SK-N-SH (cell line): ENCODE results near the gene ADAMTS15.

ENCODE experiments used
- EP300 ChIP-seq, 2 experiments: IDR thresholded peaks; 2 replicates each; pipeline versions ENCODE4 v1.4.0 to v1.6.1; 2012; ENCODE audit warnings: borderline replicate concordance in 1 of 2, low read depth in 1 of 2, low read length in 1 of 2
- EZH2phosphoT487 ChIP-seq: fragments of 200-600 bp; sonication (generic); IDR thresholded peaks from 2 replicates; pipeline ENCODE4 v1.6.1; 2017; ENCODE audit warnings: low read depth, mixed run types, mild to moderate bottlenecking, antibody characterized with exemption, moderate library complexity, borderline replicate concordance
- GABPA ChIP-seq: IDR thresholded peaks from 2 replicates; pipeline ENCODE4 v1.4.0; 2012; ENCODE audit warnings: low read depth, mild to moderate bottlenecking
- NRF1 ChIP-seq: IDR thresholded peaks from 2 replicates; pipeline ENCODE4 v1.6.1; 2012; ENCODE audit warnings: low read depth, mild to moderate bottlenecking, low read length
- PBX3 ChIP-seq: IDR thresholded peaks from 2 replicates; pipeline ENCODE4; 2012
- RFX5 ChIP-seq: IDR thresholded peaks from 2 replicates; pipeline ENCODE4 v1.6.1; 2012; ENCODE audit warnings: mild to moderate bottlenecking, improper control_type of control experiment, low read length
- SMC3 ChIP-seq: IDR thresholded peaks from 2 replicates; pipeline ENCODE4 v1.6.1; 2012; ENCODE audit warnings: low read depth, low read length, improper control_type of control experiment
- TAF1 ChIP-seq: IDR thresholded peaks from 2 replicates; pipeline ENCODE4 v1.6.1; 2012; ENCODE audit warnings: low read depth, mild to moderate bottlenecking, low read length, moderate library complexity, borderline replicate concordance
- TF ChIP-seq, protein P1 (sequence below): fragments of 200-600 bp; sonication (generic); IDR thresholded peaks from 2 replicates; pipeline ENCODE4 v1.6.1; 2017; ENCODE audit warnings: antibody characterized with exemption, mild to moderate bottlenecking, moderate library complexity
- TF ChIP-seq, protein P2 (sequence below): fragments of 150-350 bp; IDR thresholded peaks from 2 replicates; pipeline ENCODE4 v1.6.1; 2016; ENCODE audit warnings: mild to moderate bottlenecking, low read depth, low read length

- TF ChIP-seq NRF1 (no peak), SMC3 (no peak), TAF1 (no peak), EZH2phosphoT487 (no peak), PBX3 (no peak), EP300 (IDR thresholded peaks at IDR 0.05; ENCODE audit: borderline replicate concordance in 1 of 2, low read depth in 1 of 2, low read length in 1 of 2) (no peak), RFX5 (no peak), GABPA (no peak)
- TF ChIP-seq, protein P1, sequence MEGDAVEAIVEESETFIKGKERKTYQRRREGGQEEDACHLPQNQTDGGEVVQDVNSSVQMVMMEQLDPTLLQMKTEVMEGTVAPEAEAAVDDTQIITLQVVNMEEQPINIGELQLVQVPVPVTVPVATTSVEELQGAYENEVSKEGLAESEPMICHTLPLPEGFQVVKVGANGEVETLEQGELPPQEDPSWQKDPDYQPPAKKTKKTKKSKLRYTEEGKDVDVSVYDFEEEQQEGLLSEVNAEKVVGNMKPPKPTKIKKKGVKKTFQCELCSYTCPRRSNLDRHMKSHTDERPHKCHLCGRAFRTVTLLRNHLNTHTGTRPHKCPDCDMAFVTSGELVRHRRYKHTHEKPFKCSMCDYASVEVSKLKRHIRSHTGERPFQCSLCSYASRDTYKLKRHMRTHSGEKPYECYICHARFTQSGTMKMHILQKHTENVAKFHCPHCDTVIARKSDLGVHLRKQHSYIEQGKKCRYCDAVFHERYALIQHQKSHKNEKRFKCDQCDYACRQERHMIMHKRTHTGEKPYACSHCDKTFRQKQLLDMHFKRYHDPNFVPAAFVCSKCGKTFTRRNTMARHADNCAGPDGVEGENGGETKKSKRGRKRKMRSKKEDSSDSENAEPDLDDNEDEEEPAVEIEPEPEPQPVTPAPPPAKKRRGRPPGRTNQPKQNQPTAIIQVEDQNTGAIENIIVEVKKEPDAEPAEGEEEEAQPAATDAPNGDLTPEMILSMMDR: no peak
- TF ChIP-seq, protein P2, sequence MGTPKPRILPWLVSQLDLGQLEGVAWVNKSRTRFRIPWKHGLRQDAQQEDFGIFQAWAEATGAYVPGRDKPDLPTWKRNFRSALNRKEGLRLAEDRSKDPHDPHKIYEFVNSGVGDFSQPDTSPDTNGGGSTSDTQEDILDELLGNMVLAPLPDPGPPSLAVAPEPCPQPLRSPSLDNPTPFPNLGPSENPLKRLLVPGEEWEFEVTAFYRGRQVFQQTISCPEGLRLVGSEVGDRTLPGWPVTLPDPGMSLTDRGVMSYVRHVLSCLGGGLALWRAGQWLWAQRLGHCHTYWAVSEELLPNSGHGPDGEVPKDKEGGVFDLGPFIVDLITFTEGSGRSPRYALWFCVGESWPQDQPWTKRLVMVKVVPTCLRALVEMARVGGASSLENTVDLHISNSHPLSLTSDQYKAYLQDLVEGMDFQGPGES: no peak
These were observed 44.5 kb upstream of the ADAMTS15 start for GRCh38 chr11:130403967-130404366.
